ENCODE measurements around the gene ARHGAP24.

The ARHGAP24 gene

GRCh38 chr4:85854546-85854945 lies 379.6 kb downstream of the ARHGAP24 start:
- DNase-seq (ENCODE audit: extremely low read depth, low read depth) = no peak
- TF ChIP-seq CTCF (IDR thresholded peaks at IDR 0.05; ENCODE audit: low read depth, low read length) = no peak

- no peak for DNase-seq (ENCODE audit: extremely low read depth, low read depth)
These were observed 385.3 kb downstream of the ARHGAP24 start for GRCh38 chr4:85860066-85860740.

GRCh38 chr4:85861064-85861765 lies 386.3 kb downstream of the ARHGAP24 start:
- TF ChIP-seq CTCF (IDR thresholded peaks at IDR 0.05; ENCODE audit: low read depth, low read length) = no peak
- DNase-seq (ENCODE audit: extremely low read depth, low read depth) = no peak

More at GRCh38 chr4:85860066-85860740, 385.3 kb downstream of the ARHGAP24 start:
- TF ChIP-seq CTCF (IDR thresholded peaks at IDR 0.05; ENCODE audit: low read depth, low read length) = no peak

GRCh38 chr4:85862896-85863295 lies 387.9 kb downstream of the ARHGAP24 start:
- no peak for DNase-seq (ENCODE audit: extremely low read depth, low read depth)

GRCh38 chr4:85864259-85865205 lies 389.6 kb downstream of the ARHGAP24 start:
- DNase-seq (ENCODE audit: extremely low read depth, low read depth) = no peak

More at GRCh38 chr4:85862896-85863295, 387.9 kb downstream of the ARHGAP24 start:
- TF ChIP-seq CTCF (IDR thresholded peaks at IDR 0.05; ENCODE audit: low read depth, low read length) = no peak

GRCh38 chr4:85865256-85865655 lies 390.3 kb downstream of the ARHGAP24 start:
- DNase-seq (ENCODE audit: extremely low read depth, low read depth) = no peak
- no peak for TF ChIP-seq CTCF (IDR thresholded peaks at IDR 0.05; ENCODE audit: low read depth, low read length)

More at GRCh38 chr4:85864259-85865205, 389.6 kb downstream of the ARHGAP24 start:
- no peak for TF ChIP-seq CTCF (IDR thresholded peaks at IDR 0.05; ENCODE audit: low read depth, low read length)
